ENCODE measurements around the gene PREPL.
"Not testable (repeated sequence)": the region's sequence is repeated elsewhere in the genome, so short reads cannot be mapped to it uniquely, and the experiment has no call there.

PREPL gene

GRCh38 chr2:44347526-44347925 lies 13.8 kb downstream of the PREPL start:
- no peak for DNase-seq

- DNase-seq: no peak
Observed at GRCh38 chr2:44342854-44343253, 18.4 kb downstream of the PREPL start.

- DNase-seq: no peak
Observed at GRCh38 chr2:44335806-44336538, 25.3 kb downstream of the PREPL start.

GRCh38 chr2:44333994-44334393 lies 27.3 kb downstream of the PREPL start:
- no peak for DNase-seq

- DNase-seq: no peak
Observed at GRCh38 chr2:44330801-44331200, 30.5 kb downstream of the PREPL start.

GRCh38 chr2:44329343-44329742 lies 32.0 kb downstream of the PREPL start:
- no peak for DNase-seq

GRCh38 chr2:44328750-44329149 lies 32.5 kb downstream of the PREPL start:
- no peak for DNase-seq

GRCh38 chr2:44326548-44327264 lies 34.6 kb downstream of the PREPL start:
- DNase-seq: no peak

- DNase-seq: no peak
Observed at GRCh38 chr2:44325897-44326296, 35.4 kb downstream of the PREPL start.

GRCh38 chr2:44324971-44325426 lies 36.3 kb downstream of the PREPL start:
- no peak for DNase-seq

- DNase-seq: no peak
Observed at GRCh38 chr2:44321360-44321759, 39.9 kb downstream of the PREPL start.

- no peak for DNase-seq
Observed at GRCh38 chr2:44320832-44321231, 40.5 kb downstream of the PREPL start.

GRCh38 chr2:44315945-44316344 lies 45.3 kb downstream of the PREPL start:
- DNase-seq: no peak

GRCh38 chr2:44314362-44314761 lies 46.9 kb downstream of the PREPL start:
- no peak for DNase-seq

GRCh38 chr2:44310287-44310686 lies 51.0 kb downstream of the PREPL start:
- DNase-seq: no peak

GRCh38 chr2:44305882-44306281 lies 55.4 kb downstream of the PREPL start:
- DNase-seq: no peak

- DNase-seq: no peak
Observed at GRCh38 chr2:44304258-44304657, 57.0 kb downstream of the PREPL start.

GRCh38 chr2:44303766-44304165 lies 57.5 kb downstream of the PREPL start:
- not testable (repeated sequence) for DNase-seq

- no peak for DNase-seq
Observed at GRCh38 chr2:44301111-44301510, 60.2 kb downstream of the PREPL start.

GRCh38 chr2:44299635-44300034 lies 61.7 kb downstream of the PREPL start:
- no peak for DNase-seq

GRCh38 chr2:44297431-44297830 lies 63.9 kb downstream of the PREPL start:
- DNase-seq: no peak

- no peak for DNase-seq
Observed at GRCh38 chr2:44296653-44297052, 64.6 kb downstream of the PREPL start.

- no peak for DNase-seq
Observed at GRCh38 chr2:44295633-44296359, 65.5 kb downstream of the PREPL start.

- DNase-seq: no peak
Observed at GRCh38 chr2:44295113-44295512, 66.2 kb downstream of the PREPL start.

Data from bone marrow (tissue), 2 donors.